ENCODE measurements around the gene AFF3.
"Not testable (repeated sequence)": the region's sequence is repeated elsewhere in the genome, so short reads cannot be mapped to it uniquely, and the experiment has no call there.

AFF3 gene

GRCh38 chr2:99957332-99958133 is 184.9 kb downstream of the AFF3 start:
- TF ChIP-seq, protein P1, sequence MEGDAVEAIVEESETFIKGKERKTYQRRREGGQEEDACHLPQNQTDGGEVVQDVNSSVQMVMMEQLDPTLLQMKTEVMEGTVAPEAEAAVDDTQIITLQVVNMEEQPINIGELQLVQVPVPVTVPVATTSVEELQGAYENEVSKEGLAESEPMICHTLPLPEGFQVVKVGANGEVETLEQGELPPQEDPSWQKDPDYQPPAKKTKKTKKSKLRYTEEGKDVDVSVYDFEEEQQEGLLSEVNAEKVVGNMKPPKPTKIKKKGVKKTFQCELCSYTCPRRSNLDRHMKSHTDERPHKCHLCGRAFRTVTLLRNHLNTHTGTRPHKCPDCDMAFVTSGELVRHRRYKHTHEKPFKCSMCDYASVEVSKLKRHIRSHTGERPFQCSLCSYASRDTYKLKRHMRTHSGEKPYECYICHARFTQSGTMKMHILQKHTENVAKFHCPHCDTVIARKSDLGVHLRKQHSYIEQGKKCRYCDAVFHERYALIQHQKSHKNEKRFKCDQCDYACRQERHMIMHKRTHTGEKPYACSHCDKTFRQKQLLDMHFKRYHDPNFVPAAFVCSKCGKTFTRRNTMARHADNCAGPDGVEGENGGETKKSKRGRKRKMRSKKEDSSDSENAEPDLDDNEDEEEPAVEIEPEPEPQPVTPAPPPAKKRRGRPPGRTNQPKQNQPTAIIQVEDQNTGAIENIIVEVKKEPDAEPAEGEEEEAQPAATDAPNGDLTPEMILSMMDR (IDR thresholded peaks at IDR 0.05; ENCODE audit: low read depth, low read length) = no peak
- DNase-seq (ENCODE audit: extremely low read depth, low read depth) = no peak

DNA sequence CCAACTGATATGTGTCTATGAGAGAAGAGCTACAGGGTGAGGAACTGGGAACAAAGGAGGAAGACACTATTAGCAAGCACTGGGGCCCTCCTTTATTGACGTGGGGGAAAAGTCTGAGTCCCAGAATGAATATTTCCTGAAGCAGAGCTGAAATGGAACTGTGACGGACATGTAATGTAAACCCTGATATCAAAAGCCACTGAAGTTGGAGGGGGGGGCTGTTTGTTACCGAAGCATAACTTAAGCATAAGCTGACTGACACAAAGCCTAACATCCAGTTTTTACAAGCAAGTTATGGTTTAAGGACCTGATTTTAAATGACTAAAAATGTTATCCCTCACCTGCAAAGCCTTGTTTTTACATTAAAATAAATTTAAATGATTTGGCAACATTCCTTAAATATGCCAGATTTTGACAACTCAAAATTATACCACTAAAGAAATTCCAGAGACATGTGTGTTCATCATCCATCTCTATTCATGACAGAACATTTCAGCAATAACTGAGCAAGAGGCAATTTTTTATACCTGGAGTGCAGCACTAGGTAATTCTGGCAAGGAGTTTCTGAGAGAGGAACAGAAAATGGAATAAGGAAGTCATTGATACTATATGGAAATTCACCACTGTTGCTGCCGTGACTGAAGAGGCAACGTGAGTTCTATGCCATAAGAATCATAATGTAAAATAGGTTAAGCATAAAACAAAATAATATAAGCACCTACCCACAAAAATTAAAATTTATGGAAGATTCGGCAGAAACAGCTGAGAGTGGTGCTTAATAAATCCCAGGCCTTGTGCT is 186.0 kb downstream of the AFF3 start:
- TF ChIP-seq, protein P1 (IDR thresholded peaks at IDR 0.05; ENCODE audit: low read depth, low read length) = no peak
- no peak for DNase-seq (ENCODE audit: extremely low read depth, low read depth)

- DNase-seq (ENCODE audit: extremely low read depth, low read depth) = no peak
- TF ChIP-seq, protein P1 (IDR thresholded peaks at IDR 0.05; ENCODE audit: low read depth, low read length) = no peak
These were observed 188.6 kb downstream of the AFF3 start for GRCh38 chr2:99953750-99954149.

GRCh38 chr2:99949963-99950362 is 192.4 kb downstream of the AFF3 start:
- no peak for DNase-seq (ENCODE audit: extremely low read depth, low read depth)
- TF ChIP-seq, protein P1 (IDR thresholded peaks at IDR 0.05; ENCODE audit: low read depth, low read length) = no peak

GRCh38 chr2:99949530-99949929 is 192.9 kb downstream of the AFF3 start:
- TF ChIP-seq, protein P1 (IDR thresholded peaks at IDR 0.05; ENCODE audit: low read depth, low read length) = no peak
- DNase-seq (ENCODE audit: extremely low read depth, low read depth) = no peak

GRCh38 chr2:99948010-99948409 is 194.4 kb downstream of the AFF3 start:
- no peak for DNase-seq (ENCODE audit: extremely low read depth, low read depth)
- TF ChIP-seq, protein P1 (IDR thresholded peaks at IDR 0.05; ENCODE audit: low read depth, low read length) = no peak

DNA sequence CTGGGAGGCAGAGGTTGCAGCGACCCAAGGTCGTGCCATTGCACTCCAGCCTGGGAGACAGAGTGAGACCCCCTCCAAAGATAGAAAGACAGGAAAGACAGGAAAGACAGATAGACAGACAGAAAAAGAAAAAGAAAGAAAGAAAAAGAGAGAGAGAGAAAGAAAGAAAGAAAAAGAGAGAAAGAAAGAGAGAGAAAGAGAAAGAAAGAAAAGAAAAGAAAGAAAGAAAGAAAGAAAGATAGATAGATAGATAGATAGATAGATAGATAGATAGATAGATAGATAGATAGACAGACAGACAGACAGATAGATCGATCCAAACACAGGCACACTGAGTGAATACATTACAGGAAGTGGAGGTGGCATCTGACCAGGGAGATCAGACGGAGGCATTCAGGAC is 195.0 kb downstream of the AFF3 start:
- not testable (repeated sequence) for DNase-seq (ENCODE audit: extremely low read depth, low read depth)

Data from AG09319 (cell line).